ENCODE measurements around the gene EHD3.

GRCh38 chr2:31207790-31208189 lies 26.2 kb upstream of the EHD3 start:
- no peak for TF ChIP-seq CTCF (IDR thresholded peaks at IDR 0.05; ENCODE audit: insufficient read depth, low read depth, low read length)
- TF ChIP-seq EZH2 (IDR thresholded peaks at IDR 0.05; ENCODE audit: insufficient read depth, low read length) = no peak
